NCI-H748 (cell line): ENCODE measurements around the gene LUZP2.

Source experiments
- DNase-seq: peaks from one replicate; lab custom pipeline; 2025; ENCODE audit not compliant: unreplicated experiment; lab: John Stamatoyannopoulos, UW

The LUZP2 gene

GRCh38 chr11:24708616-24709015 lies 211.8 kb downstream of the LUZP2 start:
- no peak for DNase-seq

- no peak for DNase-seq
These were observed 213.2 kb downstream of the LUZP2 start for GRCh38 chr11:24709928-24710565.

GRCh38 chr11:24714601-24715000 lies 217.7 kb downstream of the LUZP2 start:
- DNase-seq, result no peak

GRCh38 chr11:24716403-24716802 lies 219.6 kb downstream of the LUZP2 start:
- DNase-seq, result no peak

- no peak for DNase-seq
These were observed 226.4 kb downstream of the LUZP2 start for GRCh38 chr11:24723231-24723630.

GRCh38 chr11:24731554-24731953 lies 234.7 kb downstream of the LUZP2 start:
- no peak for DNase-seq

GRCh38 chr11:24734742-24735237 lies 237.9 kb downstream of the LUZP2 start:
- no peak for DNase-seq

- no peak for DNase-seq
These were observed 242.1 kb downstream of the LUZP2 start for GRCh38 chr11:24738972-24739371.

- no peak for DNase-seq
These were observed 242.8 kb downstream of the LUZP2 start for GRCh38 chr11:24739637-24740036.

GRCh38 chr11:24747275-24748251 lies 250.7 kb downstream of the LUZP2 start:
- no peak for DNase-seq

GRCh38 chr11:24748261-24748660 lies 251.4 kb downstream of the LUZP2 start:
- DNase-seq, result no peak

GRCh38 chr11:24754406-24754805 lies 257.6 kb downstream of the LUZP2 start:
- DNase-seq, result no peak

- DNase-seq, result no peak
These were observed 258.5 kb downstream of the LUZP2 start for GRCh38 chr11:24755260-24755839.

- no peak for DNase-seq
These were observed 262.9 kb downstream of the LUZP2 start for GRCh38 chr11:24759742-24760141.

- no peak for DNase-seq
These were observed 263.8 kb downstream of the LUZP2 start for GRCh38 chr11:24760681-24761080.

GRCh38 chr11:24762076-24762475 lies 265.2 kb downstream of the LUZP2 start:
- DNase-seq, result no peak

GRCh38 chr11:24767411-24767810 lies 270.6 kb downstream of the LUZP2 start:
- DNase-seq, result no peak

- DNase-seq, result no peak
These were observed 276.5 kb downstream of the LUZP2 start for GRCh38 chr11:24773322-24773721.

- DNase-seq, result no peak
These were observed 282.9 kb downstream of the LUZP2 start for GRCh38 chr11:24779791-24780190.

- DNase-seq, result no peak
These were observed 284.4 kb downstream of the LUZP2 start for GRCh38 chr11:24781288-24781687.

GRCh38 chr11:24793479-24793878 lies 296.6 kb downstream of the LUZP2 start:
- no peak for DNase-seq

GRCh38 chr11:24794064-24794463 lies 297.2 kb downstream of the LUZP2 start:
- no peak for DNase-seq
